H1 (cell line): ENCODE data around the gene PREX1. TPM values are rescaled to one million over a fixed set of nuclear protein-coding genes. Genes with fewer than 3 reads are reported as not detected.

Source experiments
- ATF2 ChIP-seq: IDR thresholded peaks from 2 replicates; pipeline ENCODE4 v1.6.1; 2012; ENCODE audit warnings: low read length, inconsistent platforms
- CHD1 ChIP-seq: IDR thresholded peaks from 2 replicates; pipeline ENCODE4 v1.6.1; 2012; ENCODE audit warnings: low read depth, low read length, improper control_type of control experiment
- CTCF ChIP-seq, 3 experiments: IDR thresholded peaks; 1 replicate in 2 of 3; 2 replicates in 1 of 3; pipeline versions ENCODE4 v1.5.1 to v1.6.1; 2011; ENCODE audit warnings: low read length in 3 of 3, mild to moderate bottlenecking in 3 of 3, inconsistent platforms in 2 of 3, low read depth in 1 of 3, moderate library complexity in 1 of 3; ENCODE audit not compliant: insufficient read depth in 1 of 3; ENCODE audit errors: control extremely low read depth in 1 of 3
- E2F6 ChIP-seq: IDR thresholded peaks from 2 replicates; pipeline ENCODE4 v1.6.1; 2012; ENCODE audit warnings: inconsistent platforms
- YY1 ChIP-seq: IDR thresholded peaks from 2 replicates; pipeline ENCODE4 v1.6.1; 2011; ENCODE audit warnings: low read depth, mild to moderate bottlenecking, low read length
- polyA plus RNA-seq, 7 experiments: library from polyadenylated mRNA; depleted of rRNA in 3 of 7; stranded (reverse) in 5 of 7; unstranded in 2 of 7; fragments of >200 nt in 5 of 7; fragments of 200-250 nt in 2 of 7; gene quantifications; 1 replicate in 5 of 7; 2 replicates in 1 of 7; 4 replicates in 1 of 7; pipeline versions ENCODE4 v1.2.1 to v1.2.3, GENCODE V29; 2011 to 2013; ENCODE audit warnings: missing spikeins in 2 of 7, mixed read lengths in 2 of 7
- total RNA-seq: library from RNA; stranded (reverse); fragmentation: NEBNext Ultra II Directional; extraction: Animal tissue kit (Norgen Biotek cat#: 25700); gene quantifications from 2 replicates; pipeline ENCODE4 v1.2.1, GENCODE V29; 2021

Gene PREX1
- total and polyA plus RNA-seq, 2 of the 8 experiments (the other 6 are each of a cell fraction or from before 2014, with no cell fraction given) = 10.7 to 12.8 TPM

GRCh38 chr20:48656661-48657211 is 171.1 kb downstream of the PREX1 start (continued):
- peak; percentile 77 to 87 (median 78) for TF ChIP-seq CTCF (IDR thresholded peaks at IDR 0.05; ENCODE audit: control extremely low read depth in 1 of 3, insufficient read depth in 1 of 3, low read depth in 1 of 3, low read length in 3 of 3)
- no peak for TF ChIP-seq CHD1
- 0 out of 2 replicates have a peak, but pooled peaks have one; percentile 19 for TF ChIP-seq YY1
- no peak for TF ChIP-seq E2F6
- TF ChIP-seq ATF2 = no peak
